ENCODE results near the gene TCHP.

DNA sequence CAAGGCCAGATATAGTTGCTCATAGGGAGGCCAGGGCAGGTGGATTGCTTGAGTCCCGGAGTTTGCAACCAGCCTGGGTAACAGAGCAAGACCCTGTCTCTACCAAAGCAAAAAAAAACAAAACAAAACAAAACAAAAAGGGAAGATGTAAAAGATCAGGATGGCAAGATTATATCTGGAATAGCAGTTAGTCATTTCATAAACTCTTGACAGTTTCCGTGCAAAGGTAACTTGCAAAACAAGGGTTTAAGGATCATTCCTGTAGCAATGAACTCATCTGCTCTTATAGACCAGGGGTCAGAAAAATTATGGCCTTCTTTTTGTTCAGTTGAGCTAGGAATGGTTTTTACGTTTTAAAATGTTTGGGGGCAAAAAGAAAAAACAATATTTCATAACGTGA is 66.5 kb downstream of the TCHP start:
- TF ChIP-seq CTCF (IDR thresholded peaks at IDR 0.05) (no peak), POLR2A (IDR thresholded peaks at IDR 0.05) (no peak)
